HEK293T (cell line): Measurements from ENCODE around the gene VTI1A.

Source experiments
- CTCF ChIA-PET: fragments of 350-600 bp; formaldehyde crosslinking; extraction: SDS; loops from one replicate; lab custom pipeline; 2021; ENCODE audit warnings: antibody characterized with exemption, inconsistent platforms; lab: Yijun Ruan, JAX
- POLR2A ChIA-PET: fragments of 350-600 bp; formaldehyde crosslinking; extraction: SDS; loops from one replicate; lab custom pipeline; 2020; ENCODE audit warnings: antibody characterized with exemption, inconsistent platforms; lab: Yijun Ruan, JAX
- DNase-seq: peaks from one replicate; pipeline ENCODE4 v3.0.0; 2012; ENCODE audit warnings: mixed read lengths; ENCODE audit errors: extremely low spot score
- ARNT ChIP-seq: fragments of 450-650 bp; IDR thresholded peaks from 2 replicates; pipeline ENCODE4 v1.6.1; 2017; ENCODE audit warnings: mild to moderate bottlenecking
- BHLHE40 ChIP-seq: fragments of 450-650 bp; IDR thresholded peaks from 2 replicates; pipeline ENCODE4 v1.6.1; 2016; ENCODE audit warnings: mild to moderate bottlenecking, moderate library complexity, borderline replicate concordance
- CTBP1 ChIP-seq: fragments of 450-650 bp; IDR thresholded peaks from 2 replicates; pipeline ENCODE4 v1.6.1; 2016; ENCODE audit warnings: borderline replicate concordance
- ELF4 ChIP-seq: fragments of 450-650 bp; IDR thresholded peaks from 2 replicates; pipeline ENCODE4 v1.6.1; 2017; ENCODE audit warnings: antibody characterized with exemption
- FOXA1 ChIP-seq: fragments of 450-650 bp; IDR thresholded peaks from 2 replicates; pipeline ENCODE4 v1.6.1; 2016; ENCODE audit warnings: mild to moderate bottlenecking
- FOXK2 ChIP-seq: fragments of 450-650 bp; IDR thresholded peaks from 2 replicates; pipeline ENCODE4 v1.6.1; 2016; ENCODE audit warnings: mild to moderate bottlenecking
- FOXM1 ChIP-seq: fragments of 450-650 bp; IDR thresholded peaks from 2 replicates; pipeline ENCODE4 v1.6.1; 2017; ENCODE audit warnings: mild to moderate bottlenecking, borderline replicate concordance
- HDGF ChIP-seq: fragments of 450-650 bp; IDR thresholded peaks from 2 replicates; pipeline ENCODE4 v1.6.1; 2017; ENCODE audit warnings: antibody characterized with exemption, borderline replicate concordance
- L3MBTL2 ChIP-seq: fragments of 450-650 bp; conservative IDR thresholded peaks from 2 replicates; pipeline ENCODE4 v1.6.1; 2016; ENCODE audit warnings: mild to moderate bottlenecking
- LEF1 ChIP-seq: fragments of 450-650 bp; IDR thresholded peaks from 2 replicates; pipeline ENCODE4 v1.6.1; 2017; ENCODE audit warnings: mild to moderate bottlenecking, borderline replicate concordance
- NFRKB ChIP-seq: fragments of 450-650 bp; IDR thresholded peaks from 2 replicates; pipeline ENCODE4 v1.6.1; 2016; ENCODE audit warnings: mild to moderate bottlenecking, moderate library complexity
- PKNOX1 ChIP-seq: fragments of 450-650 bp; IDR thresholded peaks from 2 replicates; pipeline ENCODE4 v1.6.1; 2016
- SP1 ChIP-seq: fragments of 450-650 bp; IDR thresholded peaks from 2 replicates; pipeline ENCODE4 v1.6.1; 2017
- SUZ12 ChIP-seq: fragments of 450-650 bp; IDR thresholded peaks from 2 replicates; pipeline ENCODE4 v1.6.1; 2016; ENCODE audit warnings: mild to moderate bottlenecking
- TARDBP ChIP-seq: fragments of 450-650 bp; IDR thresholded peaks from 2 replicates; pipeline ENCODE4 v1.6.1; 2016
- ZNF384 ChIP-seq: fragments of 450-650 bp; IDR thresholded peaks from 2 replicates; pipeline ENCODE4 v1.6.1; 2016

The VTI1A gene

GRCh38 chr10:112548535-112549276 lies 101.7 kb downstream of the VTI1A start:
- DNase-seq: no peak
- CTCF ChIA-PET: interaction anchor here (0.6 kb wide), 1 partner anchor 388 kb away, joined by 4 read pairs; no protein-coding TSS in a partner anchor
- no peak for TF ChIP-seq TARDBP
- TF ChIP-seq FOXM1: no peak
- no peak for TF ChIP-seq SP1
- TF ChIP-seq L3MBTL2: no peak
- TF ChIP-seq NFRKB: no peak
- POLR2A ChIA-PET: no interaction called here

GRCh38 chr10:112552593-112553110 lies 105.6 kb downstream of the VTI1A start:
- ChIA-PET CTCF (no interaction called here), POLR2A (no interaction called here)
- DNase-seq: no peak
- TF ChIP-seq ZNF384 (no peak), FOXA1 (no peak), FOXM1 (no peak), LEF1 (no peak), FOXK2 (no peak), ELF4 (no peak), PKNOX1 (no peak), SUZ12 (no peak), BHLHE40 (no peak), TARDBP (no peak), SP1 (no peak), HDGF (no peak), L3MBTL2 (no peak)

- CTCF ChIA-PET: no interaction called here
- POLR2A ChIA-PET: no interaction called here
- TF ChIP-seq ELF4: no peak
- no peak for TF ChIP-seq LEF1
- no peak for TF ChIP-seq ARNT
- TF ChIP-seq FOXA1: no peak
- TF ChIP-seq FOXK2: no peak
- TF ChIP-seq SUZ12: no peak
- no peak for TF ChIP-seq CTBP1
- no peak for TF ChIP-seq SP1
- TF ChIP-seq PKNOX1: no peak
- no peak for TF ChIP-seq NFRKB
- TF ChIP-seq ZNF384: no peak
- no peak for TF ChIP-seq FOXM1
- no peak for TF ChIP-seq TARDBP
- TF ChIP-seq HDGF: no peak
- no peak for TF ChIP-seq L3MBTL2
- no peak for TF ChIP-seq BHLHE40
- DNase-seq: no peak
These were observed 106.3 kb downstream of the VTI1A start for GRCh38 chr10:112553315-112553714.

- ChIA-PET CTCF (no interaction called here), POLR2A (no interaction called here)
- TF ChIP-seq ZNF384 (no peak), ARNT (no peak), FOXK2 (no peak), FOXA1 (no peak), TARDBP (no peak), LEF1 (no peak), CTBP1 (no peak), NFRKB (no peak), SUZ12 (no peak), SP1 (no peak), HDGF (no peak), FOXM1 (no peak), L3MBTL2 (no peak), ELF4 (no peak), PKNOX1 (no peak), BHLHE40 (no peak)
- no peak for DNase-seq
These were observed 107.2 kb downstream of the VTI1A start for GRCh38 chr10:112554263-112554662.

- no peak for TF ChIP-seq ZNF384
- no peak for TF ChIP-seq ELF4
- TF ChIP-seq PKNOX1: no peak
- TF ChIP-seq SUZ12: no peak
- no peak for TF ChIP-seq SP1
- DNase-seq: no peak
- ChIA-PET POLR2A (no interaction called here), CTCF (no interaction called here)
These were observed 110.2 kb downstream of the VTI1A start for GRCh38 chr10:112557197-112557596.
